NCI-H2029 treated with DMSO at 0.1 percent for 48 hours (cell line): Measurements from ENCODE around the gene FAM174B.
A peak's percentile ranks its signal among the peaks of the same experiment; 100 is the strongest.

Experiments used
- DNase-seq: peaks from one replicate; lab custom pipeline; 2025; lab: John Stamatoyannopoulos, UW

The FAM174B gene

GRCh38 chr15:92655178-92655995 lies at the start of gene FAM174B:
Gene FAM174B, minus strand, starts transcription at chr15:92655775.
- DNase-seq: no peak

GRCh38 chr15:92696096-92696495 lies 40.5 kb upstream of the FAM174B start:
- DNase-seq: no peak

- no peak for DNase-seq
Measured at GRCh38 chr15:92693691-92694331, 38.2 kb upstream of the FAM174B start.

- DNase-seq: no peak
Measured at GRCh38 chr15:92690395-92690794, 34.8 kb upstream of the FAM174B start.

GRCh38 chr15:92687746-92688145 lies 32.2 kb upstream of the FAM174B start:
- no peak for DNase-seq

- DNase-seq: no peak
Measured at GRCh38 chr15:92687195-92687602, 31.6 kb upstream of the FAM174B start.

GRCh38 chr15:92683511-92683834 lies 27.9 kb upstream of the FAM174B start:
- DNase-seq: no peak

- DNase-seq: no peak
Measured at GRCh38 chr15:92682741-92683510, 27.4 kb upstream of the FAM174B start.

GRCh38 chr15:92681141-92681631 lies 25.6 kb upstream of the FAM174B start:
- DNase-seq: no peak

GRCh38 chr15:92677999-92678398 lies 22.4 kb upstream of the FAM174B start:
- DNase-seq: no peak

GRCh38 chr15:92676561-92676960 lies 21.0 kb upstream of the FAM174B start:
- no peak for DNase-seq

GRCh38 chr15:92675485-92675884 lies 19.9 kb upstream of the FAM174B start:
- DNase-seq: no peak

- no peak for DNase-seq
Measured at GRCh38 chr15:92674347-92674746, 18.8 kb upstream of the FAM174B start.

GRCh38 chr15:92672102-92672501 lies 16.5 kb upstream of the FAM174B start:
- no peak for DNase-seq

GRCh38 chr15:92671406-92671805 lies 15.8 kb upstream of the FAM174B start:
- no peak for DNase-seq

- DNase-seq: no peak
Measured at GRCh38 chr15:92670621-92671020, 15.0 kb upstream of the FAM174B start.

- no peak for DNase-seq
Measured at GRCh38 chr15:92669432-92669831, 13.9 kb upstream of the FAM174B start.

GRCh38 chr15:92668620-92669019 lies 13.0 kb upstream of the FAM174B start:
- no peak for DNase-seq

GRCh38 chr15:92667970-92668485 lies 12.5 kb upstream of the FAM174B start:
- DNase-seq: no peak

- DNase-seq: peak; percentile 15
Measured at GRCh38 chr15:92667287-92667904, 11.8 kb upstream of the FAM174B start.

GRCh38 chr15:92666780-92667179 lies 11.2 kb upstream of the FAM174B start:
- DNase-seq: no peak

GRCh38 chr15:92665100-92665555 lies 9.6 kb upstream of the FAM174B start:
- no peak for DNase-seq
